Stimulated activated CD8-positive, alpha-beta memory T cell treated with anti-CD3 and anti-CD28 coated beads, Interleukin-15, amount 100 ng/mL, for 24 hours (primary cell): Measurements from ENCODE around the gene ZBED2.
"Not testable (repeated sequence)": the region's sequence is repeated elsewhere in the genome, so short reads cannot be mapped to it uniquely, and the experiment has no call there.

Experiments
- DNase-seq: peaks from one replicate; pipeline ENCODE4 v3.0.0-alpha.2; 2020; ENCODE audit warnings: low read depth

Gene ZBED2

GRCh38 chr3:111595232-111595631, at the start of gene ZBED2:
TSS of gene ZBED2 (minus strand) at chr3:111595346. CDS start at chr3:111594201, 1,145 bp downstream.
- no peak for DNase-seq

- DNase-seq: no peak
Measured at GRCh38 chr3:111639316-111639715, 44.2 kb upstream of the ZBED2 start.

GRCh38 chr3:111636366-111636885, 41.3 kb upstream of the ZBED2 start:
- DNase-seq: no peak

GRCh38 chr3:111635403-111635802, 40.3 kb upstream of the ZBED2 start:
- no peak for DNase-seq

- not testable (repeated sequence) for DNase-seq
Measured at GRCh38 chr3:111630638-111631037, 35.5 kb upstream of the ZBED2 start.

- not testable (repeated sequence) for DNase-seq
Measured at GRCh38 chr3:111629018-111629417, 33.9 kb upstream of the ZBED2 start.

- no peak for DNase-seq
Measured at GRCh38 chr3:111627092-111627491, 31.9 kb upstream of the ZBED2 start.

GRCh38 chr3:111621535-111621934, 26.4 kb upstream of the ZBED2 start:
- no peak for DNase-seq

GRCh38 chr3:111619833-111620232, 24.7 kb upstream of the ZBED2 start:
- DNase-seq: no peak

GRCh38 chr3:111618945-111619344, 23.8 kb upstream of the ZBED2 start:
- no peak for DNase-seq

GRCh38 chr3:111617912-111618601, 22.9 kb upstream of the ZBED2 start:
- no peak for DNase-seq

- DNase-seq: no peak
Measured at GRCh38 chr3:111617406-111617805, 22.3 kb upstream of the ZBED2 start.

- DNase-seq: no peak
Measured at GRCh38 chr3:111616417-111617105, 21.4 kb upstream of the ZBED2 start.

GRCh38 chr3:111615880-111616279, 20.7 kb upstream of the ZBED2 start:
- no peak for DNase-seq

- no peak for DNase-seq
Measured at GRCh38 chr3:111613294-111613693, 18.1 kb upstream of the ZBED2 start.

GRCh38 chr3:111610612-111611054, 15.5 kb upstream of the ZBED2 start:
- DNase-seq: no peak

GRCh38 chr3:111610189-111610588, 15.0 kb upstream of the ZBED2 start:
- no peak for DNase-seq

- DNase-seq: no peak
Measured at GRCh38 chr3:111609700-111610099, 14.6 kb upstream of the ZBED2 start.

GRCh38 chr3:111608383-111608782, 13.2 kb upstream of the ZBED2 start:
- DNase-seq: no peak

GRCh38 chr3:111607240-111607920, 12.2 kb upstream of the ZBED2 start:
- no peak for DNase-seq

GRCh38 chr3:111605493-111605892, 10.3 kb upstream of the ZBED2 start:
- DNase-seq: no peak

- DNase-seq: no peak
Measured at GRCh38 chr3:111605018-111605417, 9.9 kb upstream of the ZBED2 start.

- DNase-seq: no peak
Measured at GRCh38 chr3:111604119-111604518, 9.0 kb upstream of the ZBED2 start.
